SK-N-SH (cell line): ENCODE measurements around the gene ADAMTS14. TPM values are rescaled to one million over a fixed set of nuclear protein-coding genes. Genes with fewer than 3 reads are reported as not detected.

Source experiments
- CTCF ChIA-PET: fragments of 300-600, 350-600 bp; formaldehyde crosslinking; extraction: SDS; loops from one replicate; lab custom pipeline; 2021; lab: Yijun Ruan, JAX
- POLR2A ChIA-PET: fragments of 350-600 bp; sonication (Branson Sonifier 250); formaldehyde crosslinking; extraction: SDS; loops from one replicate; lab custom pipeline; 2020; ENCODE audit warnings: antibody characterized with exemption, inconsistent platforms; lab: Yijun Ruan, JAX
- DNase-seq: peaks from one replicate; pipeline ENCODE4 v3.0.0; 2012
- H2AFZ ChIP-seq: fragments of 200-600 bp; sonication (generic); 2 replicates; pipeline ENCODE4 v1.8.1; 2016; ENCODE audit warnings: antibody characterized with exemption, mild to moderate bottlenecking, low read depth
- H3F3A ChIP-seq: fragments of 200-600 bp; sonication (generic); replicated peaks from 2 replicates; pipeline ENCODE3; 2016; ENCODE audit warnings: antibody characterized with exemption, mild to moderate bottlenecking; ENCODE audit not compliant: insufficient read depth
- H3K27ac ChIP-seq, 2 experiments: fragments of 200-500 bp in 1 of 2; fragments of 200-600 bp in 1 of 2; sonication (Bioruptor generic) in 1 of 2; sonication (generic), shearing (Covaris generic) in 1 of 2; 2 replicates each; pipeline versions ENCODE4 v1.5.1 to v1.6.1; 2014 to 2016; ENCODE audit warnings: low read depth in 2 of 2, inconsistent platforms in 1 of 2, low read length in 1 of 2, mild to moderate bottlenecking in 1 of 2, mixed read lengths in 1 of 2
- H3K27me3 ChIP-seq: fragments of 200-600 bp; sonication (generic), shearing (Covaris generic); 2 replicates; pipeline ENCODE4 v1.6.1; 2016; ENCODE audit warnings: mixed run types; ENCODE audit not compliant: insufficient read depth
- H3K36me3 ChIP-seq, 2 experiments: fragments of 200-500 bp in 1 of 2; fragments of 200-600 bp in 1 of 2; sonication (Bioruptor generic) in 1 of 2; sonication (generic) in 1 of 2; replicated peaks in 1 of 2; 2 replicates each; pipeline versions ENCODE3 to v1.5.1; 2014 to 2016; ENCODE audit warnings: low read length in 1 of 2, mild to moderate bottlenecking in 1 of 2; ENCODE audit not compliant: insufficient read depth in 2 of 2, control insufficient read depth in 1 of 2
- H3K4me1 ChIP-seq, 2 experiments: fragments of 200-500 bp in 1 of 2; fragments of 200-600 bp in 1 of 2; sonication (Bioruptor generic) in 1 of 2; sonication (generic), shearing (Covaris generic) in 1 of 2; 2 replicates each; pipeline versions ENCODE4 v1.5.1 to v1.6.1; 2014 to 2016; ENCODE audit warnings: low read depth in 1 of 2, low read length in 1 of 2, mixed run types in 1 of 2; ENCODE audit not compliant: insufficient read depth in 2 of 2, control insufficient read depth in 1 of 2
- H3K4me2 ChIP-seq: fragments of 200-600 bp; sonication (generic), shearing (Covaris generic); 2 replicates; pipeline ENCODE4 v1.6.1; 2017; ENCODE audit warnings: mixed run types
- H3K4me3 ChIP-seq, 2 experiments: fragments of 200-500 bp in 1 of 2; fragments of 200-600 bp in 1 of 2; sonication (Bioruptor generic) in 1 of 2; sonication (generic), shearing (Covaris generic) in 1 of 2; 2 replicates each; pipeline versions ENCODE4 v1.5.1 to v1.8.1; 2014 to 2016; ENCODE audit warnings: low read depth in 2 of 2, inconsistent platforms in 1 of 2, low read length in 1 of 2, mild to moderate bottlenecking in 1 of 2, mixed read lengths in 1 of 2, moderate library complexity in 1 of 2
- H3K79me2 ChIP-seq: fragments of 200-600 bp; sonication (generic); 2 replicates; pipeline ENCODE4 v1.8.1; 2017; ENCODE audit warnings: mild to moderate bottlenecking; ENCODE audit not compliant: insufficient read depth
- H3K9ac ChIP-seq: fragments of 200-600 bp; sonication (generic); 2 replicates; pipeline ENCODE4 v1.6.1; 2017; ENCODE audit warnings: mixed run types
- H3K9me2 ChIP-seq: fragments of 200-600 bp; sonication (generic); 2 replicates; pipeline ENCODE4 v1.6.1; 2017; ENCODE audit warnings: mixed run types
- H3K9me3 ChIP-seq: fragments of 200-600 bp; sonication (generic); 2 replicates; pipeline ENCODE4 v1.6.1; 2017; ENCODE audit warnings: mixed run types, mild to moderate bottlenecking, moderate library complexity
- H4K20me1 ChIP-seq: fragments of 200-600 bp; sonication (generic); 2 replicates; pipeline ENCODE4 v1.6.1; 2017; ENCODE audit warnings: mild to moderate bottlenecking, mixed run types; ENCODE audit not compliant: insufficient read depth
- CHD2 ChIP-seq: fragments of 150-350 bp; IDR thresholded peaks from 2 replicates; pipeline ENCODE4 v1.6.1; 2018; ENCODE audit warnings: low read length; ENCODE audit not compliant: partially characterized antibody
- ELF1 ChIP-seq: IDR thresholded peaks from 2 replicates; pipeline ENCODE4 v1.4.0; 2012
- EZH2phosphoT487 ChIP-seq: fragments of 200-600 bp; sonication (generic); IDR thresholded peaks from 2 replicates; pipeline ENCODE4 v1.6.1; 2017; ENCODE audit warnings: low read depth, mixed run types, mild to moderate bottlenecking, antibody characterized with exemption, moderate library complexity, borderline replicate concordance
- GATA2 ChIP-seq: sonication (generic); formaldehyde crosslinking; IDR thresholded peaks from 2 replicates; pipeline ENCODE4 v1.5.0; 2020; ENCODE audit warnings: mild to moderate bottlenecking, missing genetic modification reagents
- IRF3 ChIP-seq: fragments of 150-350 bp; IDR thresholded peaks from 2 replicates; pipeline ENCODE4 v1.6.1; 2016; ENCODE audit warnings: mild to moderate bottlenecking, low read depth, low read length
- JUND ChIP-seq: IDR thresholded peaks from 2 replicates; pipeline ENCODE4 v1.4.0; 2012
- MAX ChIP-seq: IDR thresholded peaks from 2 replicates; pipeline ENCODE4 v1.4.0; 2012; ENCODE audit warnings: low read depth
- NFIC ChIP-seq: IDR thresholded peaks from 2 replicates; pipeline ENCODE4 v1.4.0; 2012; ENCODE audit warnings: borderline replicate concordance
- POLR2AphosphoS5 ChIP-seq: IDR thresholded peaks from 2 replicates; pipeline ENCODE4 v1.6.1; 2012; ENCODE audit warnings: low read depth, low read length
- RCOR1 ChIP-seq: fragments of 150-350 bp; IDR thresholded peaks from 2 replicates; pipeline ENCODE4 v1.6.1; 2017; ENCODE audit warnings: antibody characterized with exemption, low read length
- RXRA ChIP-seq: IDR thresholded peaks from 2 replicates; pipeline ENCODE4 v1.4.0; 2012; ENCODE audit warnings: low read depth, mild to moderate bottlenecking, borderline replicate concordance
- SIN3A ChIP-seq: IDR thresholded peaks from 2 replicates; pipeline ENCODE4 v1.6.1; 2012; ENCODE audit warnings: low read depth, mild to moderate bottlenecking, low read length, moderate library complexity, borderline replicate concordance
- TAF1 ChIP-seq: IDR thresholded peaks from 2 replicates; pipeline ENCODE4 v1.6.1; 2012; ENCODE audit warnings: low read depth, mild to moderate bottlenecking, low read length, moderate library complexity, borderline replicate concordance
- TCF12 ChIP-seq: IDR thresholded peaks from 2 replicates; pipeline ENCODE4 v1.4.0; 2012
- TEAD4 ChIP-seq: IDR thresholded peaks from 2 replicates; pipeline ENCODE4 v1.4.0; 2012; ENCODE audit warnings: mild to moderate bottlenecking, borderline replicate concordance; ENCODE audit not compliant: insufficient read depth
- USF2 ChIP-seq: fragments of 150-350 bp; IDR thresholded peaks from 2 replicates; pipeline ENCODE4 v1.6.1; 2017; ENCODE audit warnings: antibody characterized with exemption, low read length, low read depth, borderline replicate concordance
- YY1 ChIP-seq: IDR thresholded peaks from 2 replicates; pipeline ENCODE4 v1.4.0; 2012; ENCODE audit warnings: low read depth, mild to moderate bottlenecking
- WGBS: methylation state at CpG from one replicate; pipeline ENCODE4 v1.1.6; 2017; ENCODE audit warnings: low lambda C conversion rate; 5-methylcytosine and 5-hydroxymethylcytosine counted together
- polyA plus RNA-seq, 3 experiments: library from polyadenylated mRNA; depleted of rRNA; stranded (reverse); fragments of >200 nt; gene quantifications; 2 replicates each; pipeline ENCODE4 v1.2.3, GENCODE V29; 2012

ADAMTS14 gene
- polyA plus RNA-seq, 1 of the 3 experiments (the other 2 are of a cell fraction): 1.1 TPM

- TF ChIP-seq SIN3A (no peak), USF2 (no peak), JUND (no peak), CHD2 (no peak), RCOR1 (no peak), GATA2 (CRISPR knock-in tag) (no peak), TEAD4 (no peak)
Measured at GRCh38 chr10:70675496-70676161, 3.3 kb downstream of the ADAMTS14 start (continued).

- CTCF ChIA-PET: interaction anchor here (0.6 to 1.7 kb wide), 5 partner anchors 82 to 215 kb away, joined by 3 to 9 read pairs (median 3); no protein-coding TSS in a partner anchor
- no peaks in the 10 kb centered on the region for H3K27me3 ChIP-seq
- no peaks in the 10 kb centered on the region for H3K79me2 ChIP-seq
- peaks cover 8% of the 10 kb centered on the region for H3F3A ChIP-seq
- POLR2A ChIA-PET: interaction anchor here (1.5 kb wide), 1 partner anchor 17 kb away, joined by 4 read pairs; no protein-coding TSS in a partner anchor
- no peak for TF ChIP-seq RXRA
- no peak for TF ChIP-seq TAF1
- no peak for TF ChIP-seq POLR2AphosphoS5
- no peak for TF ChIP-seq RCOR1
- no peak for TF ChIP-seq MAX
- no peak for TF ChIP-seq IRF3
- TF ChIP-seq TCF12: no peak
- no peak for TF ChIP-seq YY1
- TF ChIP-seq NFIC: no peak
- TF ChIP-seq EZH2phosphoT487: no peak
- no peak for TF ChIP-seq ELF1
- no peak overlapping the region for H3K4me3 ChIP-seq
- H3K9ac ChIP-seq: no peak overlapping the region
- DNase-seq: no peak
- no peaks in the 10 kb centered on the region for H3K9me2 ChIP-seq
- H3K9me3 ChIP-seq: no peaks in the 10 kb centered on the region
- H3K36me3 ChIP-seq: no peaks in the 10 kb centered on the region
- no peak overlapping the region for H3K27ac ChIP-seq
- peaks cover 12 to 72% of the 10 kb centered on the region in 2 experiments; a peak in 3 of 4 replicates for H3K4me1 ChIP-seq
- H3K4me2 ChIP-seq: no peak overlapping the region
- H2AFZ ChIP-seq: no peak overlapping the region
- 100% methylated on average over 1 of the region's 6 CpGs for WGBS
- H4K20me1 ChIP-seq: no peaks in the 10 kb centered on the region
Measured at GRCh38 chr10:70676511-70676910, 4.2 kb downstream of the ADAMTS14 start.
